Cardiac muscle cell (in vitro differentiated cells and primary cell): ENCODE results near the gene KCNQ1. TPM values are rescaled to one million over a fixed set of nuclear protein-coding genes. Genes with fewer than 3 reads are reported as not detected.

Experiments used
- DNase-seq, 2 donors: peaks; one replicate each; pipeline versions ENCODE4 v3.0.0 to v3.0.0-alpha.2; 2010 to 2017; ENCODE audit warnings: low read depth in 1 of 2, low spot score in 1 of 2
- H3K27ac ChIP-seq: fragments of 200-600 bp; sonication (generic); 2 replicates; pipeline ENCODE4 v1.5.1; 2016
- H3K27me3 ChIP-seq: fragments of 200-600 bp; sonication (generic); 2 replicates; pipeline ENCODE4 v1.6.0; 2016; ENCODE audit warnings: control low read depth
- H3K36me3 ChIP-seq: fragments of 200-600 bp; sonication (generic); 2 replicates; pipeline ENCODE4 v1.5.1; 2016; ENCODE audit warnings: control low read depth
- H3K4me1 ChIP-seq: fragments of 200-600 bp; sonication (generic); 2 replicates; pipeline ENCODE4 v1.8.1; 2017; ENCODE audit warnings: low read depth, mild to moderate bottlenecking, mixed run types
- H3K4me3 ChIP-seq: fragments of 200-600 bp; sonication (generic); 2 replicates; pipeline ENCODE4 v1.5.1; 2016; ENCODE audit warnings: mild to moderate bottlenecking
- H3K9me3 ChIP-seq: fragments of 200-600 bp; sonication (generic); 2 replicates; pipeline ENCODE4 v1.5.1; 2017; ENCODE audit warnings: low read depth, mild to moderate bottlenecking, control low read depth
- polyA plus RNA-seq: library from polyadenylated mRNA; unstranded; fragments of >200 nt; fragmentation: Nextera tagmentation; extraction: Ambion mirVana; gene quantifications from 2 replicates; pipeline ENCODE4 v1.2.1, GENCODE V29; 2016
- total RNA-seq: library from RNA; depleted of rRNA; stranded (reverse); fragments of >200 nt; gene quantifications from 2 replicates; pipeline ENCODE4 v1.2.3, GENCODE V29; 2016
- TF ChIP-seq, protein P1 (sequence below): IDR thresholded peaks from 2 replicates; pipeline ENCODE4 v1.5.1; 2012; ENCODE audit warnings: low read depth, mild to moderate bottlenecking, low read length

Gene KCNQ1
- total and polyA plus RNA-seq, 2 experiments from 2014 or later: 13.9 to 18.6 TPM

DNA sequence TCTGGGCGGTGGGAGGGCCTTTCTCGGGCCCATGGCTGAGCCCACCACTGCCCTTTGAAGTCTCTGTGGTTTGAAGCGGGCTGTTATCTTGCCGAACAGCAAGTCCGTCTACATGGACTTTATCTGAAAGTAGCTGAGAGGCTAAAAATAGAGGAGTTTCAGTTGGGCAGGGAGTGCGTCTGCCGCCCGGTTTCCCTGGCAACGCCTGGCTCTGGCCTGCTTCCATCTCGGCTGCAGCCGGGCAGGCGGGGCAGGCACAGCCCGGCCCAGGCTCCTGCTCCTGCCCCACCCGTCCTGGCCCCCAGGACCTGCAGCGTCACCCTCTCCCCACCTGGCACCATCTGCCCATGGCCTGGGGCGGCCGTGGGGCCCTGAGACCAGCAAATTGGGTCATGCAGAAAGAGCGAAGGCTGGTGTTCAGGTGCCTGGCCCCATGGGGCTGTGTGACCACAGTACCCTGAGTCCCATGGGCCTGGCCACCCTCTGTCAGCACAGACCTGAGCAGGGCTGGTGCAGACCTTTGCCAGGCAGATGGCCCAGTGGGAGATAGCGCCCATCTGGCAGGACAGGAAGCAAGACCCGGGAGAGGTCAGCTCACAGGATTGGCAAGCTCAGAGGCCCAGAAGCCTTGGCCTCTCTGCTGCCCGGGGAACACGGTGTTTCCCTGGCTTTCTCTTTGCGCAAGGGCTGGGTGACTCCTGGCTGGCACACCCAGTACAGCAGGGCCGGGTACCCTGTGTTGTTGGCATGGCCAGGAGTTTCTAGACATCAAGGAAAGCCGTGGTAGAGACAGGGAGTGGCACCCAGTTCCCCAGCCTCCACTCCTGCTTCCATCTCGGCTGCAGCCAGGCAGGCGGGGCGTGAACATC is 334.1 kb downstream of the KCNQ1 start:
- Histone ChIP-seq H3K27ac (peak overlapping the region; percentile 92), H3K27me3 (no peaks in the 10 kb centered on the region), H3K9me3 (no peaks in the 10 kb centered on the region), H3K4me1 (peaks cover 47% of the 10 kb centered on the region), H3K4me3 (no peak overlapping the region), H3K36me3 (no peaks in the 10 kb centered on the region)
- TF ChIP-seq, protein P1, sequence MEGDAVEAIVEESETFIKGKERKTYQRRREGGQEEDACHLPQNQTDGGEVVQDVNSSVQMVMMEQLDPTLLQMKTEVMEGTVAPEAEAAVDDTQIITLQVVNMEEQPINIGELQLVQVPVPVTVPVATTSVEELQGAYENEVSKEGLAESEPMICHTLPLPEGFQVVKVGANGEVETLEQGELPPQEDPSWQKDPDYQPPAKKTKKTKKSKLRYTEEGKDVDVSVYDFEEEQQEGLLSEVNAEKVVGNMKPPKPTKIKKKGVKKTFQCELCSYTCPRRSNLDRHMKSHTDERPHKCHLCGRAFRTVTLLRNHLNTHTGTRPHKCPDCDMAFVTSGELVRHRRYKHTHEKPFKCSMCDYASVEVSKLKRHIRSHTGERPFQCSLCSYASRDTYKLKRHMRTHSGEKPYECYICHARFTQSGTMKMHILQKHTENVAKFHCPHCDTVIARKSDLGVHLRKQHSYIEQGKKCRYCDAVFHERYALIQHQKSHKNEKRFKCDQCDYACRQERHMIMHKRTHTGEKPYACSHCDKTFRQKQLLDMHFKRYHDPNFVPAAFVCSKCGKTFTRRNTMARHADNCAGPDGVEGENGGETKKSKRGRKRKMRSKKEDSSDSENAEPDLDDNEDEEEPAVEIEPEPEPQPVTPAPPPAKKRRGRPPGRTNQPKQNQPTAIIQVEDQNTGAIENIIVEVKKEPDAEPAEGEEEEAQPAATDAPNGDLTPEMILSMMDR: no peak
- DNase-seq: peak; percentile 84 to 95

DNA sequence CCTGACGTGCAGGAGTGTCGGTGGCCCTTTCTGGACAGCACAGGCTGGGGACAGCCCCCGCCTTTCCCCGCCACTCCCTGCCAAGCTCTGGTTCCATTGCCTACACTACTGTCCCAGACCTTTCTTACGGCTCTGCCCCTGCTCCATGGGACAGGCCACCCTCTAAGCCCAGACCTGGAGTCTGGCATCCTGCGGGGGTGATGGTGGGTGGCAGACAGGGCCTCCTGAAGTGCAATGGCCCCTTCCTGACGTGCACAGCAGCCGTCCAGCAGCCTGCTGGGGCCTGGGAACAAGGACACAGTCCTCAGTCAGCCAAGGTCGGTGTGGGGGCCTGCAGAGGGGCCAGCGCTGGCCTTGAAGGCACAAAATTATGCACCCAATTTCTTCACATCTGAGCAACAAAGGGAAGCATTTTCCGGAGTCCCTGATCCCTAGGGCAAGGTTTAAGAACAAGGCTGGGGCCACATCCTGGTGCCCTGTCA is 334.7 kb downstream of the KCNQ1 start:
- no peak for DNase-seq
- Histone ChIP-seq H3K9me3 (no peaks in the 10 kb centered on the region), H3K4me3 (no peak overlapping the region), H3K4me1 (peaks cover 47% of the 10 kb centered on the region), H3K27ac (peak overlapping the region; percentile 92), H3K27me3 (no peaks in the 10 kb centered on the region), H3K36me3 (no peaks in the 10 kb centered on the region)
- TF ChIP-seq, protein P1: no peak

DNA sequence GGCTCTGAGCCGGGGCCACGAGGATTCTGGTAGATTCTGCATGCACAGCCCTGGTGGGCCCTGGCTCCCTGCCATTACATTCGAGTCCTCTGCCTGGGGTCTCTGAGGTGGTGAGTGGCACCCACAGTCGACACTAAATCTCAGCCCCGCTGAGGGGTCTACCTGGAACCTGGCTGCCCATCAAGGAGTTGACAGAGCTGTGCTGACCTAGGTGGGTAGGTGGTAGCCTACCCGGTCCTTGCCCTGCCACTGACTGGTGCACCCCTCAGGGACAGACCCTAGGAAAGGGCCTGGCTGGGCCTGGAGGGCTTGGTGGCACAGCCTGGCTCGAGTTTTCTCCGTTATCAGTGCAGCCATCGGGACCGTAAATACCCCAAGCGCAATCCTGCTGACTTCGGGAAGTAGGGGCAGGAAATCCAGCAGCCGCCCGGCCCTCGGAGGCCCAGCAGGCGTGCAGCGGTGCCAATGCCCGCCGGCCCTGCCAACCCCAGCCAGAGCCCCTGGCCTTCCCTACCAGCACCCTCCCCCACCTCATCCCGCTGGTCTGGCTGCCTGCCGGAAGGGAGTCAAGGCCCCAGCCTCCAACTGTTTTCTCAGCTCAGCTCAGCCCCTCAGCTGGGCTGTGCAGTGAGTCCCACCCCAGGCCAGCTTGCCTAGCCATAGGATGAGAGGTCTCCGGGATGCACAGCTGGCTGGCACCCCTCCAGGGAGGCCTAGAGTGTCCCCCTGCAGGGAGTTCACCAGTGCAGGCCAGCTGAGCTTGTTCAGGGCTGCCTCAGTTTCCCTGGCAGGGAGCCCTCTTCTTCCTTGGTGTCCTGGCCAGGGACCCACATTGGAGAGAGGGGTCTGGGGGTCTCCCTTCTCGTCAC is 335.4 kb downstream of the KCNQ1 start:
- Histone ChIP-seq H3K4me3 (no peak overlapping the region), H3K36me3 (no peaks in the 10 kb centered on the region), H3K4me1 (peaks cover 47% of the 10 kb centered on the region), H3K27ac (peak overlapping the region; percentile 92), H3K9me3 (no peaks in the 10 kb centered on the region), H3K27me3 (no peaks in the 10 kb centered on the region)
- TF ChIP-seq, protein P1: no peak
- peak in 1 of 2 donors; percentile 38 for DNase-seq

DNA sequence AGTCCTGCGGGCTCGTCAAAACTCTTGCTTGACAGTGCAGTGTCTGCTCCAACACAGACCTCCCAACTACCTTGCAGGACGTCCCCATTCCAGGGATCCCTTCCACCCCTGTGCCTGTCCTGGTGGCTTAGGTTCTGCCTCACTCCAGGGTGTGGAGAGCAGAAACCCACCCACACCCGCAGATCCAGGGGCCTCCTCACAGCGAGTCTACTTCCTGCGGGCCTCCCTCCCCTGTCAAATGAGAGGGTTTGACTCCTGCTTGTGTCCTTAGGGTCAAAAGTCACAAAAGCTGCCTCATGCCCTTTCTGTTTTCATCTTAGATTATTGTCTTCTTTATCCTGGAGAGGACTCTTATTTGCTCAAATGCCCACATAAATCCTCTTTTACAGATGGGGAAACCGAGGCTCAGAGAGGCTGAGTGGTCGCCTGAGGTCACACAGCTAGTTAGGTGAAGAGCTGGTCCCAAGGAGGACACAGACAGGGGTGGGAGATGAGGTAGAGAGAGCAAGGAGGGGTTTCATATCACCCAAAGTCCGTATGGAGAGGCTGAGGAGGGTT is 336.1 kb downstream of the KCNQ1 start:
- DNase-seq: no peak
- Histone ChIP-seq H3K36me3 (no peaks in the 10 kb centered on the region), H3K4me3 (no peak overlapping the region), H3K4me1 (peaks cover 47% of the 10 kb centered on the region), H3K27ac (no peak overlapping the region), H3K9me3 (peaks cover 4% of the 10 kb centered on the region), H3K27me3 (no peaks in the 10 kb centered on the region)
- TF ChIP-seq, protein P1: no peak
